Measurements from ENCODE around the gene SMIM45.

Gene SMIM45

GRCh38 chr22:41908411-41909309 is 43.3 kb upstream of the SMIM45 start:
- peak; percentile 74 for DNase-seq
- Histone ChIP-seq H2BK120ac (ENCODE audit: low read depth, low read length, poor library complexity, severe bottlenecking) (no peak overlapping the region), H2BK5ac (ENCODE audit: insufficient read length, low read length) (no peak overlapping the region), H3K27me3 (ENCODE audit: insufficient read depth, low read length) (peaks cover 33% of the 10 kb centered on the region), H2BK12ac (ENCODE audit: insufficient read length, low read depth, low read length) (no peak overlapping the region), H3K4me2 (ENCODE audit: insufficient read depth, insufficient read length, low read length) (no peak overlapping the region), H3K4ac (ENCODE audit: low read depth, low read length) (no peak overlapping the region), H4K5ac (ENCODE audit: insufficient read length, low read depth, low read length) (no peak overlapping the region), H3K23me2 (ENCODE audit: insufficient read length, low read depth, low read length, poor library complexity, severe bottlenecking) (no peaks in the 10 kb centered on the region), H2BK15ac (ENCODE audit: low read depth, low read length) (no peak overlapping the region), H3K23ac (ENCODE audit: insufficient read length, low read depth, low read length) (no peak overlapping the region), H2AK5ac (ENCODE audit: insufficient read length, low read length) (no peak overlapping the region), H2AFZ (ENCODE audit: low read length) (no peak overlapping the region), H3K79me2 (ENCODE audit: insufficient read depth, low read length) (no peaks in the 10 kb centered on the region), H4K91ac (ENCODE audit: insufficient read length, low read depth, low read length) (no peak overlapping the region), H3K18ac (ENCODE audit: insufficient read length, low read depth, low read length) (no peak overlapping the region), H3K56ac (ENCODE audit: insufficient read length, low read depth, low read length) (no peak overlapping the region), H3T11ph (ENCODE audit: low read length) (no peak overlapping the region), H2BK20ac (ENCODE audit: low read depth, low read length, poor library complexity, severe bottlenecking) (no peak overlapping the region), H3K79me1 (ENCODE audit: insufficient read depth, low read depth, low read length, poor library complexity, severe bottlenecking) (no peaks in the 10 kb centered on the region), H3K9ac (ENCODE audit: extremely low read depth, insufficient read length, low read length) (no peak overlapping the region), H3K9me3 (ENCODE audit: control insufficient read depth, low read depth, low read length) (no peaks in the 10 kb centered on the region), H3K14ac (ENCODE audit: insufficient read depth, low read length) (no peak overlapping the region), H3K4me1 (ENCODE audit: insufficient read depth, low read length) (peaks cover 2% of the 10 kb centered on the region; the same call in 1 of the 2 replicates), H4K8ac (replicated peaks; ENCODE audit: insufficient read length, low read depth, low read length) (no peak overlapping the region), H3K27ac (ENCODE audit: insufficient read length, low read depth, low read length) (no peak overlapping the region), H4K20me1 (ENCODE audit: control insufficient read depth, insufficient read depth, insufficient read length) (no peaks in the 10 kb centered on the region)
- peaks cover 9 to 21% of the 10 kb centered on the region in 2 experiments for H3K4me1 Mint-ChIP-seq
- peak overlapping the region in 1 of 2 experiments; percentile 11; a peak in 1 of 5 replicates for H3K4me3 Mint-ChIP-seq
- peaks cover 51% of the 10 kb centered on the region for H3K27me3 Mint-ChIP-seq (ENCODE audit: low read depth)
- WGBS (ENCODE audit: extremely low coverage, insufficient read length, low lambda C conversion rate) = no CpG with 5 or more reads among the region's 14 CpGs
- H3K9me3 Mint-ChIP-seq = no peaks in the 10 kb centered on the region; a peak in 2 of 5 replicates
- no peak overlapping the region for H3K27ac Mint-ChIP-seq
- peaks cover 12 to 32% (median 23%) of the 10 kb centered on the region in 3 experiments for H3K36me3 Mint-ChIP-seq (ENCODE audit: insufficient read depth in 1 of 3, low read depth in 3 of 3)
- peak; percentile 34; the same call in 2 of the 3 replicates for TF ChIP-seq CTCF (conservative IDR thresholded peaks at IDR 0.05)
